SJCRH30 (cell line): Measurements from ENCODE around the gene SLC9A4. TPM values are rescaled to one million over a fixed set of nuclear protein-coding genes. Genes with fewer than 3 reads are reported as not detected.

Experiments used
- DNase-seq, 2 experiments: peaks; one replicate each; pipeline ENCODE4 v3.0.0-alpha.2; 2015 to 2020
- H3K27ac ChIP-seq: fragments of 250-450 bp; sonication (Bioruptor Pico); 2 replicates; pipeline ENCODE4 v1.5.1; 2020; ENCODE audit warnings: mild to moderate bottlenecking, moderate library complexity
- H3K27me3 ChIP-seq: fragments of 250-450 bp; sonication (Bioruptor Pico); 2 replicates; pipeline ENCODE4 v1.5.1; 2020; ENCODE audit warnings: mild to moderate bottlenecking, moderate library complexity
- H3K36me3 ChIP-seq: fragments of 250-450 bp; sonication (Bioruptor Pico); 2 replicates; pipeline ENCODE4 v1.5.1; 2020; ENCODE audit warnings: mild to moderate bottlenecking, moderate library complexity
- H3K4me1 ChIP-seq: fragments of 250-450 bp; sonication (Bioruptor Pico); 2 replicates; pipeline ENCODE4 v1.5.1; 2020; ENCODE audit warnings: mild to moderate bottlenecking, moderate library complexity
- H3K4me3 ChIP-seq: fragments of 250-450 bp; sonication (Bioruptor Pico); 2 replicates; pipeline ENCODE4 v1.5.1; 2020; ENCODE audit warnings: mild to moderate bottlenecking, moderate library complexity
- H3K9me3 ChIP-seq: fragments of 250-450 bp; sonication (Bioruptor Pico); replicated peaks from 2 replicates; pipeline ENCODE4 v1.5.1; 2020; ENCODE audit warnings: mild to moderate bottlenecking, moderate library complexity
- total RNA-seq: library from RNA; depleted of rRNA; stranded (reverse); fragments of >200 nt; shearing (Covaris generic); gene quantifications from 2 replicates; pipeline ENCODE4 v1.2.3, GENCODE V29; 2014; rRNA removed

SLC9A4 gene
- total RNA-seq, 1 experiment from 2014 or later = 0.04 TPM

DNA sequence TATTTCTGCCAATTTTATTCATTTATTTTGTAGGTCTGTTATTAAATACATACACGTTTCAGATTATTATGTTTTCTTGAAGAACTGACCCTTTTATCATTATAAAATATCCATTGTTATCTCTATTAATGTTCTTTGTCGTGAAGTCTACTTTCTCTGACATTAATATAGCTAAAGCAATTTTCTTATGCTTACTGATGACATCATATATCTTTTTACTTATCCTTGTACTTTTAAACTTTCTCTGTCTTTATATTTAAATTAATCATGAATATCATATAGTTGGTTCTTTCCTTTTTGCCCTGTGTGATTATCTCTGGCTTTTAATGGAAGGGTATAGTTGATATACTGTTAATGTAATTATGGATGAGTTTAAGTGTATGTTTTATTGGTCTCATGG is 109.8 kb downstream of the SLC9A4 start:
- Histone ChIP-seq H3K9me3 (no peaks in the 10 kb centered on the region), H3K36me3 (no peaks in the 10 kb centered on the region), H3K4me3 (no peak overlapping the region), H3K4me1 (no peaks in the 10 kb centered on the region), H3K27ac (no peak overlapping the region), H3K27me3 (0 out of 2 replicates have a peak, but pooled peaks cover 4% of the 10 kb centered on the region)
- DNase-seq = no peak

Other genes with a start within 250 kb of the SLC9A4 start
- not detected in 2 replicates for gene IL1RL1, start 161.7 kb upstream of the SLC9A4 start, total RNA-seq
- not detected in 2 replicates for gene IL18R1, start 117.4 kb upstream of the SLC9A4 start, total RNA-seq
- gene IL18RAP, start 50.1 kb upstream of the SLC9A4 start, total RNA-seq = not detected in 2 replicates
- gene SLC9A2, start 146.3 kb downstream of the SLC9A4 start, total RNA-seq = 0.10 TPM in 2 replicates